NT2/D1 (cell line): ENCODE measurements around the gene CD86.

ENCODE experiments used
- SUZ12 ChIP-seq: IDR thresholded peaks from 2 replicates; pipeline ENCODE4 v1.6.1; 2011; ENCODE audit not compliant: insufficient read length, insufficient read depth; ENCODE audit errors: extremely low read depth
- ZNF274 ChIP-seq: IDR thresholded peaks from 2 replicates; pipeline ENCODE4 v1.6.1; 2011; ENCODE audit warnings: mild to moderate bottlenecking, low read depth, low read length

GRCh38 chr3:122055215-122055614 is at the start of gene CD86:
- TF ChIP-seq ZNF274 (no peak), SUZ12 (no peak)
